Neural cell (in vitro differentiated cells): ENCODE measurements around the gene IL10.

Source experiments
- CTCF ChIP-seq: fragments of 450-650 bp; IDR thresholded peaks from 2 replicates; pipeline ENCODE4 v1.5.1; 2014; ENCODE audit warnings: antibody characterized with exemption, mild to moderate bottlenecking, moderate library complexity; ENCODE audit not compliant: poor library complexity, severe bottlenecking
- EP300 ChIP-seq: fragments of 450-650 bp; conservative IDR thresholded peaks from 2 replicates; pipeline ENCODE4 v1.6.1; 2014; ENCODE audit warnings: antibody characterized with exemption, mild to moderate bottlenecking, moderate library complexity; ENCODE audit not compliant: poor library complexity, severe bottlenecking
- POLR2AphosphoS5 ChIP-seq: IDR thresholded peaks from 2 replicates; pipeline ENCODE4 v1.6.1; 2012

- TF ChIP-seq CTCF, result no peak
- TF ChIP-seq POLR2AphosphoS5, result no peak
- TF ChIP-seq EP300, result no peak
Observed at GRCh38 chr1:206816390-206817287, 44.3 kb upstream of the IL10 start.
